WI38 (cell line): ENCODE data around the gene CTIF.

Source experiments
- H3K4me3 ChIP-seq: 2 replicates; pipeline ENCODE4 v1.5.1; 2011; ENCODE audit warnings: low read depth, mild to moderate bottlenecking, control low read depth, low read length
- TF ChIP-seq, protein P1 (sequence below): IDR thresholded peaks from 2 replicates; pipeline ENCODE4 v1.5.1; 2012; ENCODE audit warnings: low read depth, mild to moderate bottlenecking, control low read depth, low read length

CTIF gene

DNA sequence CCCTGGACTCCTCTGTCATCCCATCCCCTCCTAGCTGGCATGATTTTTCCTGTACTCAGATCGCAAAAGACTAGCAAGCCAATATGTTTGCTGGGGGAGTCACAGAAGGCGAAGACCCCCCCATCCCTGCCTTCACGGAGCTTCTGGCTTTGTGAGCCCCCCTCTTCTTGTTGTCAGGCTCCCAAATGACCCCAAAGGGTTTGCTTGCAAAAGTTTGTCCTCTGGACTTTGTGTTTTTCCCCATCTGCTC is 242.0 kb downstream of the CTIF start:
- TF ChIP-seq, protein P1, sequence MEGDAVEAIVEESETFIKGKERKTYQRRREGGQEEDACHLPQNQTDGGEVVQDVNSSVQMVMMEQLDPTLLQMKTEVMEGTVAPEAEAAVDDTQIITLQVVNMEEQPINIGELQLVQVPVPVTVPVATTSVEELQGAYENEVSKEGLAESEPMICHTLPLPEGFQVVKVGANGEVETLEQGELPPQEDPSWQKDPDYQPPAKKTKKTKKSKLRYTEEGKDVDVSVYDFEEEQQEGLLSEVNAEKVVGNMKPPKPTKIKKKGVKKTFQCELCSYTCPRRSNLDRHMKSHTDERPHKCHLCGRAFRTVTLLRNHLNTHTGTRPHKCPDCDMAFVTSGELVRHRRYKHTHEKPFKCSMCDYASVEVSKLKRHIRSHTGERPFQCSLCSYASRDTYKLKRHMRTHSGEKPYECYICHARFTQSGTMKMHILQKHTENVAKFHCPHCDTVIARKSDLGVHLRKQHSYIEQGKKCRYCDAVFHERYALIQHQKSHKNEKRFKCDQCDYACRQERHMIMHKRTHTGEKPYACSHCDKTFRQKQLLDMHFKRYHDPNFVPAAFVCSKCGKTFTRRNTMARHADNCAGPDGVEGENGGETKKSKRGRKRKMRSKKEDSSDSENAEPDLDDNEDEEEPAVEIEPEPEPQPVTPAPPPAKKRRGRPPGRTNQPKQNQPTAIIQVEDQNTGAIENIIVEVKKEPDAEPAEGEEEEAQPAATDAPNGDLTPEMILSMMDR = no peak
- H3K4me3 ChIP-seq = no peak overlapping the region

DNA sequence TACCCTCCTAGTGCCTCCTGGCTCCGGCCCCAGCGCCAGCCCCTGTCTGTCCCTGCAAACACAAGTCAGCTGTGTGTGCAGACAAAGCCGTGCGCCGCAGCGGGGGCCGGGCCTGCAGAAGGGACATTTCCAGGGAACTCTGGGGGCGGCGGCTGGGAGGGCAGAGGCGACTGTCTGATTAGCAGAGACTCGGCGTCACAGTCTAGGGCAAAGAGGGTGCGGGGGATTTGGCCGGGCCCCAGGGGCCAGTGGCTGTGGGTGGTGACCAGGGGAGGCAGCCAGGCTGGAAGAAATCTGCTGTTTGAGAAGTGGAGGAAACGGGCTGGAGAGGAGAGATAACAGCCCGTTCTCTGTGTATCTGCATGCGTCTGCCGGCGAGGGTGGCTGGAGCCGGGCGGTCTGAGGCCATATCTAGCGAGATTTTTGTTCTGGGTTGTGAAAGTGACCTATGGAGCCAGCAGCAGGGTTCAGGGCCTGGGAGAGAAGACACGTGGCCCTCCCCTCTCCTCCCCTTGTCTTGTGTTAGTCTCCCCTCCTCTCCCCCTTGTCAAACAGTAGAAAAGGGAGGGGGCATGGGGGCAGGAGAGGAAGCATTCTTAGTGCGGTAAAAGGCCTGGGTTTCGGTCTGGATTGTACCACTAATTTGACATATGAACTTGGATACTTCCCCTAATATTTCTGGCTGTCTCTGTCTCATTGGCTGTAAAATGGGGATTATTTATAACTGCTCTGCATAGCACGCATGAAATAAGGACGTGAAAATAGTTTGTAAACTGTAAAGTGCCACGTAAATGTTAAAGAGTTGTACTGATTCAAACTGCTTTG is 242.5 kb downstream of the CTIF start:
- TF ChIP-seq, protein P1 = no peak
- H3K4me3 ChIP-seq = no peak overlapping the region

DNA sequence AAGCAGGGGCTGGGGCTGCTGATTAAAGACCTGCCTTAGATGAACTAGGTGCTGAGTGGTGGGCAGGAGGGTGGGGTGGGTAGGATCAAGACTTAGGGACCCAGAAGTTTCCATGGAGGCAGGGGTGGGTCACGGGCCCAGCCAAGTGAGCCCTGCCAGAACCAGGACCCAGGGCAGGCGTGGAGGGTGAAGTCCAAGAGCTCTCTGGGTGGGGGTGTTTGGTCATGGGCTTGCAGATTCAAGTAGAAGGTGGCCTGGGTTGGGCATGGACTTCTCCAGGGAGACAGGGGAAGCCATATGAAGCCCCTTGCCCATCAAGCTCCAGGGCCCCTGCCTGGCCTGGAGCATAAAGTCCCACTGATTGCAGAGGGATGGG is 243.1 kb downstream of the CTIF start:
- TF ChIP-seq, protein P1 = no peak
- no peak overlapping the region for H3K4me3 ChIP-seq

DNA sequence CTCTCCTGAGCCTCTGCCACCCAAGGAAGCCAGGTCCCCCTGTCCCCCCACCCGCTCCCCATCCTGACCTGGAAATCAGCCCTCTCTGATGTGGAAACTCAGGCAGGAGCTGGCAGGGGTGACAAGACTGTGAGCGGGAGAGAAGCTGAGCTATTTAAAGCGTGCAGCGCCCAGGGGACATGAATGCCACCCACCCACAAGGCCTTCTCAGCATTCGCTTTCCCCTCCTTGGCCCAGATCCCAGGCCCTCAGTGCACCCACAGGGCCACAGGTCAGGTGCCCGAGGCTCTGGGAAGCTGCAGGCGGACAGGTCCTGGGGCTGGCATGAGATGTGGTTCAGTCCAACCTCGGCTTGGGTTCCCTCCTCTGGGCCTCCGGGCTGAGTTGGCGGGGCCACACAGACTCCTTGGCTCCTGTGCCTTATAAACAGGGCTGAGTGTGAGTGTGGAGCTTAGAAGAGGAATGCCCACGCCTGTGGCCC is 243.6 kb downstream of the CTIF start:
- TF ChIP-seq, protein P1 = no peak
- H3K4me3 ChIP-seq = no peak overlapping the region

DNA sequence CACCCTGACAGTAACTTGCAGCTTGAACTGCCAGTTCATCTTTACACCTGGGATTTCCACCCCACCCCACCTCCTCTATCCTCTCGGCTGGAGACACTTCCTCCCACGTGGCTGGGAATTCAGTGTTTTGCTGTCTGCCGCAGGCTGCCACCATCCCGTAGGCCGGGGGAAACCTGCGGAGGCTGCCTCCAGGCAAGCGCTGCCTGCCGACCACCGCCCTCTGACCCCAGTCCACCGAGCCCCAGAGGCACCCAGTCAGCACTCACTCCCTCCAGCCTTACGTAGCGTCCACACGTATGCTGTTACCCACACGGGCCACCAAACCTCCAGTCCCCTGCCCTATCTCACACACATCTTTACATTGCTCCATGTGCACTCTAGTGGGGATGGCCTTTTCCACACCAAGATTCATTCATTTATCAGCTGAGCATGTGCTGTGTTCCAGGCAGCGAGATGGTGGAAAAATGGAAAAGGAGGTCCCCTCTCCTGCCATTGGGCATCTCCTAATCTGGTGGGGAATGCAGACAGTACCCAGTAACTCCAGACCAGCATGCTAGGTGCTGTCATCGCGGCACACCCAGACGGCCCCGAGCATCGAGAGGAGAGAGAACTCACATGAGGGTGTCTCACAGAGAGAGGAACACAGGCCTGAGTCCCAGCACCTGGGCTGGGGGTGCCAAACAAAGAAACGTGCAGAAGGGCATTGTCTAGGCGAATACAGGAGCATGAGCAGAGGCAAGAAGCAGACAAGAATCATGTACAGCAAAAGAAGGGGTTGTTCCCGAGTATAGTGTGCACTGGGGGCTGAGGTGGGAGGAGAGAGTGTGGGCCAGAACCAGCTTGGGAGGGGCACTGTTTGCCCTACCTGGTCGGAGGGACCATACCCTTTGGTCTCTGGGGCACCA is 245.0 kb downstream of the CTIF start:
- TF ChIP-seq, protein P1 = no peak
- H3K4me3 ChIP-seq = no peak overlapping the region

DNA sequence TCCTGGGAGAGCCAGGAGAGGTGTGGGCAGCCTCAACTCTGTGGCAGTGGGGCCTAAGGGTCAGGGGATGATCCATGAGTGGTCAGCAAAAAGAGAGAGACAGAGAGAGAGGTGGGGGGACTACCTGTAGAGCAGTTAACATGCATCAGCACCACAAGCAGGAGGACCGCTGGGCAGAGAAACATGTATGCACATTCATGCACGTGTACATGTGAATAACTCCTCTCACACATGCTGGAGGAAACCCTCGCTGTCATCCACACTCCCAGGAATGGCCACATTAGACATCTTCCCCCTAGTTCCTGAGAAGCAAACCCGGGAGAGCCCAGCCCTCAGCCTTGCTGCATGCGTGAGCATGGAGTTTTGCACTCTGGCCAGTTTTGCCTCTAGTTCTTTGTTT is 245.8 kb downstream of the CTIF start:
- TF ChIP-seq, protein P1 = no peak
- no peak overlapping the region for H3K4me3 ChIP-seq

DNA sequence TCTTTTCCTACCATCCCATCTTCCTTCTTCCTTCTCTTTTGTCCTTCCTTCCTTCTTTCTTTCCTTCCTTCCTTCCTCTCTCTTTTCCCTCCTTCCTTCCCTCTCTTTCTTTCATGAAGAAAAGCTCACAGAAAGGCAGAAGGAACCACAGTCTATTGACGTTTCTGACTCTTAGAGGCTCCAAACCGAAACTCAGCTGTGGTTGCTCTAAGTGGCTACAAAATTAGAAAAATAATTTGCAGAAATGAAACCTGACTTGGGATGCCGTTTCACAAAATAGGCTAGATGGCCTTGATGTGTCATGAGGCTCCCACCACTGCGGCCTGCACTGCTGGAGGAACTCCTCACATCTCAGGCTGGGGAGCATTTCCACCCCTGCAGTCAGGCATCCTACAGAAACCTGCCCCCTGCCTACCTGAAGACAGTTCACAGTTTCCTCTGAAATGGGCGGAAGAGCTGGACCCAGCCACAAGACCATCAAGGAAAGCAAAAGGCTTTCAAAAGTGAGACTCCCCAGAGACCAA is 246.3 kb downstream of the CTIF start:
- no peak overlapping the region for H3K4me3 ChIP-seq
- TF ChIP-seq, protein P1 = no peak
